WERI-Rb-1 (cell line): Measurements from ENCODE around the gene ATG4D.

ENCODE experiments used
- DNase-seq: peaks from one replicate; pipeline ENCODE4 v3.0.0-alpha.2; 2020
- H3K27ac ChIP-seq: fragments of 250-450 bp; sonication (Bioruptor Pico); 2 replicates; pipeline ENCODE4 v1.5.1; 2020; ENCODE audit warnings: mild to moderate bottlenecking, moderate library complexity
- H3K27me3 ChIP-seq: fragments of 250-450 bp; sonication (Bioruptor Pico); 2 replicates; pipeline ENCODE4 v1.5.1; 2021; ENCODE audit warnings: mild to moderate bottlenecking, low read depth, moderate library complexity; ENCODE audit not compliant: insufficient read depth, severe bottlenecking
- H3K36me3 ChIP-seq: fragments of 250-450 bp; sonication (Bioruptor Pico); 2 replicates; pipeline ENCODE4 v1.5.1; 2020; ENCODE audit warnings: mild to moderate bottlenecking, moderate library complexity
- H3K4me3 ChIP-seq: 2 replicates; pipeline ENCODE4 v1.5.1; 2011; ENCODE audit warnings: low read depth, mild to moderate bottlenecking, control low read depth, low read length
- H3K9me3 ChIP-seq: fragments of 250-450 bp; sonication (Bioruptor Pico); 2 replicates; pipeline ENCODE4 v1.5.1; 2021; ENCODE audit warnings: mild to moderate bottlenecking, moderate library complexity; ENCODE audit not compliant: severe bottlenecking
- TF ChIP-seq, protein P1 (sequence below): IDR thresholded peaks from 2 replicates; pipeline ENCODE4 v1.5.1; 2011; ENCODE audit warnings: low read depth, mild to moderate bottlenecking, control low read depth, inconsistent platforms, low read length

Gene ATG4D

GRCh38 chr19:10593148-10593547, 49.4 kb downstream of the ATG4D start:
- Histone ChIP-seq H3K9me3 (no peaks in the 10 kb centered on the region), H3K4me3 (no peak overlapping the region), H3K36me3 (no peaks in the 10 kb centered on the region), H3K27me3 (no peaks in the 10 kb centered on the region), H3K27ac (no peak overlapping the region)
- TF ChIP-seq, protein P1, sequence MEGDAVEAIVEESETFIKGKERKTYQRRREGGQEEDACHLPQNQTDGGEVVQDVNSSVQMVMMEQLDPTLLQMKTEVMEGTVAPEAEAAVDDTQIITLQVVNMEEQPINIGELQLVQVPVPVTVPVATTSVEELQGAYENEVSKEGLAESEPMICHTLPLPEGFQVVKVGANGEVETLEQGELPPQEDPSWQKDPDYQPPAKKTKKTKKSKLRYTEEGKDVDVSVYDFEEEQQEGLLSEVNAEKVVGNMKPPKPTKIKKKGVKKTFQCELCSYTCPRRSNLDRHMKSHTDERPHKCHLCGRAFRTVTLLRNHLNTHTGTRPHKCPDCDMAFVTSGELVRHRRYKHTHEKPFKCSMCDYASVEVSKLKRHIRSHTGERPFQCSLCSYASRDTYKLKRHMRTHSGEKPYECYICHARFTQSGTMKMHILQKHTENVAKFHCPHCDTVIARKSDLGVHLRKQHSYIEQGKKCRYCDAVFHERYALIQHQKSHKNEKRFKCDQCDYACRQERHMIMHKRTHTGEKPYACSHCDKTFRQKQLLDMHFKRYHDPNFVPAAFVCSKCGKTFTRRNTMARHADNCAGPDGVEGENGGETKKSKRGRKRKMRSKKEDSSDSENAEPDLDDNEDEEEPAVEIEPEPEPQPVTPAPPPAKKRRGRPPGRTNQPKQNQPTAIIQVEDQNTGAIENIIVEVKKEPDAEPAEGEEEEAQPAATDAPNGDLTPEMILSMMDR: no peak
- DNase-seq: no peak

GRCh38 chr19:10593820-10594637, 50.3 kb downstream of the ATG4D start:
- no peak overlapping the region for H3K27ac ChIP-seq
- H3K27me3 ChIP-seq: no peaks in the 10 kb centered on the region
- TF ChIP-seq, protein P1: no peak
- H3K36me3 ChIP-seq: no peaks in the 10 kb centered on the region
- no peak for DNase-seq
- no peaks in the 10 kb centered on the region for H3K9me3 ChIP-seq
- no peak overlapping the region for H3K4me3 ChIP-seq

DNA sequence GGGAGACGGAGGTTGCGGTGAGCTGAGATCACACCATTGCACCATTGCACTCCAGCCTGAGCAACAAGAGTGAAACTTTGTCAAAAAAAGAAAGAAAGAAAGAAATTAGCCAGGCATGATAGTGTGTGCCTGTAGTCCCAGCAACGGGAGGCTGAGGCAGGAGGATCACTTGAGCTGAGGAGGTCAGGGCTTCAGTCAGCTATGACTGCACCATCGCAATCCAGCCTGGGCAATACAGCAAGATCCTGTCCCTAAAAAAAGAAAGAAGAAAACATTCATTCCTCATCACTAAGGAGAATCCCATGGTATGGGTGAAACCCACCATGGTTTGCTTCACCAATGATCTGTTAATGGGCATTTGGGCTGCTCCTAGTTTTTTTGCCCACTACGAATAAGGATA, 56.4 kb downstream of the ATG4D start:
- H3K36me3 ChIP-seq: no peaks in the 10 kb centered on the region
- no peak overlapping the region for H3K4me3 ChIP-seq
- no peak for DNase-seq
- H3K27ac ChIP-seq: no peak overlapping the region
- TF ChIP-seq, protein P1: no peak
- H3K27me3 ChIP-seq: no peaks in the 10 kb centered on the region
- H3K9me3 ChIP-seq: no peaks in the 10 kb centered on the region

DNA sequence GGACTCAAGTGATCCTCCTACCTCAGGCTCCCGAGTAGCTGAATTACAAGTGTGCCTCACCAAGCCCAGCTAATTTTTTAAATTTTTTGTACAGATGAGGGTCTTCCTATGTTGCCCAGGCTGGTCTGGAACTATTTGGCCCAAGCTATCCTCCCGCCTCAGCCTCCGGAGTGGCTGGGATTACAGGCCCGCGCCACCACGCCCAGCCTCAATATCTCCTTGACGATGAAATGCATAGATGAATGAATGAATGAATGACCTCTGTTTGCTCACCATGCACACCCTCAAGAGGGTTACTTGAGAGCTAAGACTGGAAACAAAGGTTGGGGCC, 58.3 kb downstream of the ATG4D start:
- Histone ChIP-seq H3K4me3 (peak overlapping the region; percentile 2; the same call in 1 of the 2 replicates), H3K27me3 (no peaks in the 10 kb centered on the region), H3K9me3 (no peaks in the 10 kb centered on the region), H3K36me3 (no peaks in the 10 kb centered on the region), H3K27ac (no peak overlapping the region)
- TF ChIP-seq, protein P1: no peak
- DNase-seq: no peak

GRCh38 chr19:10602330-10603083, 58.8 kb downstream of the ATG4D start:
- Histone ChIP-seq H3K27me3 (no peaks in the 10 kb centered on the region), H3K4me3 (peak overlapping the region; percentile 69), H3K36me3 (no peaks in the 10 kb centered on the region), H3K9me3 (no peaks in the 10 kb centered on the region), H3K27ac (peak overlapping the region; percentile 37; the same call in 1 of the 2 replicates)
- TF ChIP-seq, protein P1: no peak
- DNase-seq: peak; percentile 77
